DOHH2 (cell line): ENCODE results near the gene NGEF.

ENCODE experiments used
- H3F3A ChIP-seq: fragments of 200-600 bp; sonication (generic), shearing (Covaris generic); 2 replicates; pipeline ENCODE4 v1.6.0; 2016; ENCODE audit warnings: antibody characterized with exemption, mild to moderate bottlenecking; ENCODE audit not compliant: control insufficient read depth, insufficient read depth
- H3K27ac ChIP-seq: fragments of 200-600 bp; sonication (generic); 2 replicates; pipeline ENCODE4 v1.5.1; 2014; ENCODE audit warnings: low read depth, mild to moderate bottlenecking, low read length, moderate library complexity
- H3K27me3 ChIP-seq: fragments of 200-600 bp; sonication (generic); 2 replicates; pipeline ENCODE4 v1.6.1; 2014; ENCODE audit warnings: mild to moderate bottlenecking, low read length, mixed read lengths; ENCODE audit not compliant: control insufficient read depth
- H3K36me3 ChIP-seq: fragments of 200-600 bp; sonication (generic); 2 replicates; pipeline ENCODE4 v1.6.1; 2014; ENCODE audit warnings: mild to moderate bottlenecking, low read length, moderate library complexity, mixed read lengths; ENCODE audit not compliant: control insufficient read depth
- H3K4me1 ChIP-seq: fragments of 200-600 bp; sonication (generic); 2 replicates; pipeline ENCODE4 v1.6.1; 2014; ENCODE audit warnings: mild to moderate bottlenecking, low read length, mixed read lengths; ENCODE audit not compliant: control insufficient read depth
- H3K4me2 ChIP-seq: fragments of 200-600 bp; sonication (generic); 2 replicates; pipeline ENCODE4 v1.6.0; 2014; ENCODE audit warnings: mild to moderate bottlenecking, low read length, moderate library complexity
- H3K4me3 ChIP-seq: fragments of 200-600 bp; sonication (generic); 2 replicates; pipeline ENCODE4 v1.5.1; 2014; ENCODE audit warnings: mild to moderate bottlenecking, low read length, mixed read lengths
- H3K79me2 ChIP-seq: fragments of 200-600 bp; sonication (generic); 2 replicates; pipeline ENCODE4 v1.6.1; 2014; ENCODE audit warnings: mild to moderate bottlenecking, low read length, mixed read lengths; ENCODE audit not compliant: control insufficient read depth
- H3K9me2 ChIP-seq: fragments of 200-600 bp; sonication (generic); replicated peaks from 2 replicates; pipeline ENCODE4 v1.6.1; 2014; ENCODE audit warnings: mild to moderate bottlenecking, low read length, mixed read lengths; ENCODE audit not compliant: control insufficient read depth
- H3K9me3 ChIP-seq: fragments of 200-600 bp; sonication (generic); 2 replicates; pipeline ENCODE4 v1.6.1; 2014; ENCODE audit warnings: antibody characterized with exemption, low read length, mixed read lengths; ENCODE audit not compliant: control insufficient read depth, insufficient read depth
- H4K20me1 ChIP-seq: fragments of 200-600 bp; sonication (generic); 2 replicates; pipeline ENCODE4 v1.6.0; 2014; ENCODE audit warnings: low read depth, mild to moderate bottlenecking, antibody characterized with exemption, low read length, moderate library complexity; ENCODE audit not compliant: control insufficient read depth, insufficient read depth
- CTCF ChIP-seq: fragments of 200-600 bp; sonication (generic); IDR thresholded peaks from one replicate; pipeline ENCODE4 v1.5.1; 2014; ENCODE audit warnings: antibody characterized with exemption, mild to moderate bottlenecking, low read depth, low read length; ENCODE audit not compliant: poor library complexity, severe bottlenecking
- EZH2phosphoT487 ChIP-seq: fragments of 200-600 bp; sonication (generic); IDR thresholded peaks from 2 replicates; pipeline ENCODE4 v1.6.1; 2017; ENCODE audit warnings: borderline replicate concordance, mild to moderate bottlenecking, antibody characterized with exemption, low read length, moderate library complexity, mixed read lengths

NGEF gene

GRCh38 chr2:232863996-232864395, 149.1 kb downstream of the NGEF start:
- no peaks in the 10 kb centered on the region for H3K9me2 ChIP-seq
- no peaks in the 10 kb centered on the region for H3K36me3 ChIP-seq
- no peak overlapping the region for H3K4me2 ChIP-seq
- H3K79me2 ChIP-seq = no peaks in the 10 kb centered on the region
- H3K9me3 ChIP-seq = no peaks in the 10 kb centered on the region
- no peaks in the 10 kb centered on the region for H3K4me1 ChIP-seq
- no peaks in the 10 kb centered on the region for H4K20me1 ChIP-seq
- H3K4me3 ChIP-seq = no peak overlapping the region
- no peaks in the 10 kb centered on the region for H3K27me3 ChIP-seq
- TF ChIP-seq CTCF (no peak), EZH2phosphoT487 (no peak)
- 0 out of 2 replicates have a peak, but pooled peaks cover 3% of the 10 kb centered on the region for H3F3A ChIP-seq
- H3K27ac ChIP-seq = no peak overlapping the region

GRCh38 chr2:232861353-232861752, 151.7 kb downstream of the NGEF start:
- Histone ChIP-seq H3K79me2 (no peaks in the 10 kb centered on the region), H4K20me1 (no peaks in the 10 kb centered on the region), H3K4me2 (no peak overlapping the region), H3K9me2 (no peaks in the 10 kb centered on the region), H3K27me3 (no peaks in the 10 kb centered on the region), H3K9me3 (no peaks in the 10 kb centered on the region), H3K4me1 (no peaks in the 10 kb centered on the region), H3K27ac (no peak overlapping the region), H3K36me3 (peaks cover 23% of the 10 kb centered on the region), H3K4me3 (no peak overlapping the region), H3F3A (0 out of 2 replicates have a peak, but pooled peaks cover 3% of the 10 kb centered on the region)
- TF ChIP-seq EZH2phosphoT487 (no peak), CTCF (no peak)

GRCh38 chr2:232860593-232861241, 152.3 kb downstream of the NGEF start:
- no peaks in the 10 kb centered on the region for H3K4me1 ChIP-seq
- H3K4me3 ChIP-seq = no peak overlapping the region
- no peak overlapping the region for H3K4me2 ChIP-seq
- H4K20me1 ChIP-seq = no peaks in the 10 kb centered on the region
- 0 out of 2 replicates have a peak, but pooled peaks cover 3% of the 10 kb centered on the region for H3F3A ChIP-seq
- no peaks in the 10 kb centered on the region for H3K27me3 ChIP-seq
- H3K9me2 ChIP-seq = no peaks in the 10 kb centered on the region
- H3K36me3 ChIP-seq = peaks cover 25% of the 10 kb centered on the region
- H3K27ac ChIP-seq = no peak overlapping the region
- TF ChIP-seq CTCF (no peak), EZH2phosphoT487 (no peak)
- no peaks in the 10 kb centered on the region for H3K79me2 ChIP-seq
- no peaks in the 10 kb centered on the region for H3K9me3 ChIP-seq
